SH-SY5Y (cell line): Measurements from ENCODE around the gene ANKRD55.

Source experiments
- GATA2 ChIP-seq: IDR thresholded peaks from 2 replicates; pipeline ENCODE4 v1.6.1; 2011; ENCODE audit warnings: mild to moderate bottlenecking, low read depth, low read length
- GATA3 ChIP-seq: IDR thresholded peaks from 2 replicates; pipeline ENCODE4 v1.6.1; 2011; ENCODE audit warnings: low read depth, mild to moderate bottlenecking, low read length, moderate library complexity

DNA sequence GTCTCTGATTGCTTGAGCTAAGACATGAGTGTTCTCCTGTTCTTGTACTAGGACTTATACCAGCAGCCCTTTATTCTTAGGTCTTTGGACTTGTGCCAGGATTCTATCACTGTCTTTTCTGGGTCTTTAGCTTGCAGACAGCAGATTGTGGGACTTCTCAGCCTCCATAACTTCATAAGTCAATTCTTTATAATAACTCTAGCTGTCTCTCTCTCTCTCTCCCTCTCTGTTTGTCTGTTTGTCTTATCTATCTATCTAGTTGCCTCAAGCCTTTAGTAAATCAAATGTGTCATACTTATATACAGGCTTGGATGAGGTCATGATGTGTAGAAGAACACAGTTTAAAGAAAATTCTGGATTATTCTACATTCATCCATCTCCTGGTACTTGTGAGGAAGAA is 11.5 kb upstream of the ANKRD55 start:
- TF ChIP-seq GATA2: no peak
- no peak for TF ChIP-seq GATA3
